SK-N-SH treated with all-trans-retinoic acid at 6 μM for 48 hours (cell line): Measurements from ENCODE around the gene CREB3L2.

Experiments used
- ATAC-seq: fragments of 200-7000 bp; cut with Tn5 transposase; 3 replicates; pipeline ENCODE4 v1.9.1; 2020; ENCODE audit warnings: mild to moderate bottlenecking, moderate library complexity
- ARNTL ChIP-seq: fragments of 450-650 bp; formaldehyde crosslinking; IDR thresholded peaks from 2 replicates; pipeline ENCODE4 v1.5.0; 2020; ENCODE audit warnings: low read depth, mild to moderate bottlenecking, moderate library complexity, borderline replicate concordance
- BACH2 ChIP-seq: fragments of 250-450 bp; sonication (Bioruptor Pico); IDR thresholded peaks from 2 replicates; pipeline ENCODE4 v1.9.0; 2021; ENCODE audit warnings: mild to moderate bottlenecking, borderline replicate concordance
- CREB5 ChIP-seq: fragments of 250-450 bp; sonication (Bioruptor Pico); IDR thresholded peaks from 2 replicates; pipeline ENCODE4 v1.5.1; 2020; ENCODE audit warnings: low read depth, mild to moderate bottlenecking, moderate library complexity
- CSDC2 ChIP-seq: fragments of 250-450 bp; sonication (Bioruptor Pico); IDR thresholded peaks from 2 replicates; pipeline ENCODE4 v1.5.0; 2020; ENCODE audit warnings: mild to moderate bottlenecking, moderate library complexity
- ESRRG ChIP-seq: fragments of 250-450 bp; sonication (Bioruptor Pico); IDR thresholded peaks from 2 replicates; pipeline ENCODE4 v1.6.1; 2021; ENCODE audit warnings: mild to moderate bottlenecking
- GLIS3 ChIP-seq: fragments of 250-450 bp; sonication (Bioruptor Pico); IDR thresholded peaks from 2 replicates; pipeline ENCODE4 v1.5.0; 2020; ENCODE audit warnings: mild to moderate bottlenecking, moderate library complexity
- ISL1 ChIP-seq: fragments of 250-450 bp; sonication (Bioruptor Pico); IDR thresholded peaks from 2 replicates; pipeline ENCODE4 v2.1.2; 2022; ENCODE audit warnings: mild to moderate bottlenecking, moderate library complexity
- OSR1 ChIP-seq: fragments of 250-450 bp; sonication (Bioruptor Pico); IDR thresholded peaks from 2 replicates; pipeline ENCODE4 v1.8.0; 2022; ENCODE audit warnings: moderate library complexity, mild to moderate bottlenecking, inconsistent platforms
- PATZ1 ChIP-seq: fragments of 250-450 bp; sonication (Bioruptor Pico); IDR thresholded peaks from 2 replicates; pipeline ENCODE4 v1.8.0; 2020; ENCODE audit warnings: mild to moderate bottlenecking, moderate library complexity, borderline replicate concordance
- PPARA ChIP-seq: fragments of 250-450 bp; sonication (Bioruptor Pico); IDR thresholded peaks from 2 replicates; pipeline ENCODE4 v1.5.0; 2020; ENCODE audit warnings: mild to moderate bottlenecking, borderline replicate concordance
- RARB ChIP-seq: fragments of 250-450 bp; sonication (Bioruptor Pico); IDR thresholded peaks from 2 replicates; pipeline ENCODE4 v1.8.0; 2021; ENCODE audit warnings: mild to moderate bottlenecking, moderate library complexity
- SNAI2 ChIP-seq: fragments of 250-450 bp; sonication (Bioruptor Pico); IDR thresholded peaks from 2 replicates; pipeline ENCODE4 v1.5.0; 2020; ENCODE audit warnings: mild to moderate bottlenecking, moderate library complexity
- TCF4 ChIP-seq: fragments of 250-450 bp; sonication (Bioruptor Pico); IDR thresholded peaks from 2 replicates; pipeline ENCODE4 v1.8.0; 2021; ENCODE audit warnings: mild to moderate bottlenecking, moderate library complexity, borderline replicate concordance
- TOX ChIP-seq: fragments of 250-450 bp; sonication (Bioruptor Pico); IDR thresholded peaks from 2 replicates; pipeline ENCODE4 v1.8.0; 2021; ENCODE audit warnings: mild to moderate bottlenecking, moderate library complexity, borderline replicate concordance
- TSHZ2 ChIP-seq: fragments of 250-450 bp; sonication (Bioruptor Pico); IDR thresholded peaks from 2 replicates; pipeline ENCODE4 v1.5.0; 2020; ENCODE audit warnings: mild to moderate bottlenecking, moderate library complexity
- ZC3H10 ChIP-seq: fragments of 250-450 bp; sonication (Bioruptor Pico); IDR thresholded peaks from 2 replicates; pipeline ENCODE4 v1.5.1; 2021; ENCODE audit warnings: mild to moderate bottlenecking, moderate library complexity
- ZFP3 ChIP-seq: fragments of 250-450 bp; sonication (Bioruptor Pico); IDR thresholded peaks from 2 replicates; pipeline ENCODE4 v1.5.0; 2020; ENCODE audit warnings: mild to moderate bottlenecking, moderate library complexity
- ZFP30 ChIP-seq: fragments of 450-650 bp; formaldehyde crosslinking; IDR thresholded peaks from 2 replicates; pipeline ENCODE4 v1.5.0; 2022; ENCODE audit warnings: mild to moderate bottlenecking, moderate library complexity
- ZNF565 ChIP-seq: fragments of 450-650 bp; formaldehyde crosslinking; conservative IDR thresholded peaks from 2 replicates; pipeline ENCODE4 v1.5.0; 2020; ENCODE audit warnings: low read depth, mild to moderate bottlenecking, moderate library complexity
- ZNF70 ChIP-seq: fragments of 450-650 bp; formaldehyde crosslinking; IDR thresholded peaks from 2 replicates; pipeline ENCODE4 v1.5.0; 2020; ENCODE audit warnings: mild to moderate bottlenecking, moderate library complexity
- ZNF8 ChIP-seq: fragments of 450-650 bp; formaldehyde crosslinking; IDR thresholded peaks from 2 replicates; pipeline ENCODE4 v1.5.0; 2020; ENCODE audit warnings: mild to moderate bottlenecking, moderate library complexity

CREB3L2 gene

GRCh38 chr7:138024765-138025164, 22.9 kb upstream of the CREB3L2 start:
- TF ChIP-seq CSDC2 (CRISPR knock-in tag) (no peak), ISL1 (CRISPR knock-in tag) (no peak)
- ATAC-seq, result no peak

GRCh38 chr7:138024343-138024691, 22.4 kb upstream of the CREB3L2 start:
- TF ChIP-seq TSHZ2, result no peak
- no peak for TF ChIP-seq PATZ1 (CRISPR knock-in tag)
- TF ChIP-seq ARNTL (CRISPR knock-in tag), result no peak
- TF ChIP-seq ZNF70 (CRISPR knock-in tag), result no peak
- no peak for TF ChIP-seq ZNF565 (CRISPR knock-in tag)
- TF ChIP-seq PPARA, result no peak
- TF ChIP-seq BACH2 (CRISPR knock-in tag), result no peak
- no peak for TF ChIP-seq SNAI2
- TF ChIP-seq ZNF8, result no peak
- no peak for TF ChIP-seq TCF4 (CRISPR knock-in tag)
- TF ChIP-seq ZFP3 (CRISPR knock-in tag), result no peak
- TF ChIP-seq ZFP30 (CRISPR knock-in tag), result no peak
- no peak for TF ChIP-seq ISL1 (CRISPR knock-in tag)
- TF ChIP-seq CREB5, result no peak
- no peak for TF ChIP-seq GLIS3 (CRISPR knock-in tag)
- TF ChIP-seq RARB (CRISPR knock-in tag), result no peak
- no peak for TF ChIP-seq TOX (CRISPR knock-in tag)
- TF ChIP-seq OSR1, result no peak
- ATAC-seq, result no peak

GRCh38 chr7:138023618-138024342, 21.9 kb upstream of the CREB3L2 start:
- TF ChIP-seq ESRRG (CRISPR knock-in tag) (no peak), ZNF70 (CRISPR knock-in tag) (no peak), ZNF8 (no peak), SNAI2 (no peak), TSHZ2 (no peak), ZFP30 (CRISPR knock-in tag) (no peak), ARNTL (CRISPR knock-in tag) (no peak), ZC3H10 (CRISPR knock-in tag) (no peak), ISL1 (CRISPR knock-in tag) (no peak), CSDC2 (CRISPR knock-in tag) (no peak), BACH2 (CRISPR knock-in tag) (no peak), ZNF565 (CRISPR knock-in tag) (no peak)
- no peak for ATAC-seq
